Renal cortex interstitium (tissue), 11 donors: Measurements from ENCODE around the gene PEX14. TPM values are rescaled to one million over a fixed set of nuclear protein-coding genes. Genes with fewer than 3 reads are reported as not detected.
"Not testable (repeated sequence)": the region's sequence is repeated elsewhere in the genome, so short reads cannot be mapped to it uniquely, and the experiment has no call there.

Experiments used
- DNase-seq, 11 donors: peaks; one replicate each; pipeline ENCODE4 v3.0.0-alpha.2; 2013; ENCODE audit warnings: low read depth in 9 of 11, low spot score in 4 of 11; ENCODE audit errors: extremely low read depth in 1 of 11
- polyA plus RNA-seq, 3 donors: library from polyadenylated mRNA; unstranded; fragments of 120-200 nt; gene quantifications; one replicate each; pipeline ENCODE4 v1.2.1, GENCODE V29; 2013; ENCODE audit not compliant: insufficient read length in 3 of 3

Gene PEX14
- polyA plus RNA-seq, 3 donors: 20.5 to 25.2 (median 24.7) TPM

DNA sequence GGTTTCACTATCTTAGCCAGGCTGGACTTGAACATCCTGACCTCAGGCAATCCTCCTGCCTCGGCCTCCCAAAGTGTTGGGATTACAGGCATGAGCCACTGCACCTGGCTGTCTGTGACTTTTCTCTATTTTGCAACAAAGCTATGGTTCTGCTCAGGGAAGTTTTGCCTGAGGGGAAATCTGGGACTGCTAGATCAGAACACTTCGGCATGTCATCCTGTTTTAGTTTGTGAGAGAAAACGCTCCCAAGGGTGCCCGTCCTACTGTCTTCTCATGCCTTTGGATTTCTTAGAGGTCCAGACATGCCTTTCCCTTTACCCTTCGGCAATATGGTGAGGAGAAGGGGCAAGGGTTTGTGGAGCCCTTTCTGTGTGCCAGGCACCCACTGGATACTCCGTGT lies 30.5 kb upstream of the PEX14 start:
- DNase-seq: no peak

DNA sequence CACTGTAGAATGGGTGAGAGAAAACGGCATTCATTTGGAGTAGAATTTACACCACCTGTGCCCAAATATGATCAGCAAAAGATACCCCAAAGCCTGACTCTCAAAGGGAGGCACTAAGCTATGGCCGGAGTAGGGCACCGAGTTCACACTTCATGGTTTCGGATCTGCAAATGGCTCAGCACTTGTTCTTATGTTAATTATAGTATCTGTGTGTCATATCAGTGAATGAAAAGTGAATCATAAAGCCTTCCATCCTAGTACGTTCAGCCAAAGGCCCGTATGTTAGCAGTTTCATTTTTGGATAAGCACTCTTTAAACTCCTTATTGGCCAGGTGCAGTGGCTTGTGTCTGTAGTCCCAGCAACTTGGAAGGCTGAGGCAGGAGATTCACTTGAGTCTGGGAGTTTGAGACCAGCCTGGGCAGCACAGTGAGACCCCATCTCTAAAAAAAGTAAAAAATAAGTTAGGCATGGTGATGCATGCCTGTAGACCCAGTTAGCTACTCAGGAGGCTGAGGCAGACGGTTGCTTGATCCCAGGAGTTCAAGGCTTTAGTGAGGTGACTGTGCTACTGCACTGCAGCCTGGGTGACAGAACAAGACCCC lies 29.9 kb upstream of the PEX14 start:
- no peak for DNase-seq

DNA sequence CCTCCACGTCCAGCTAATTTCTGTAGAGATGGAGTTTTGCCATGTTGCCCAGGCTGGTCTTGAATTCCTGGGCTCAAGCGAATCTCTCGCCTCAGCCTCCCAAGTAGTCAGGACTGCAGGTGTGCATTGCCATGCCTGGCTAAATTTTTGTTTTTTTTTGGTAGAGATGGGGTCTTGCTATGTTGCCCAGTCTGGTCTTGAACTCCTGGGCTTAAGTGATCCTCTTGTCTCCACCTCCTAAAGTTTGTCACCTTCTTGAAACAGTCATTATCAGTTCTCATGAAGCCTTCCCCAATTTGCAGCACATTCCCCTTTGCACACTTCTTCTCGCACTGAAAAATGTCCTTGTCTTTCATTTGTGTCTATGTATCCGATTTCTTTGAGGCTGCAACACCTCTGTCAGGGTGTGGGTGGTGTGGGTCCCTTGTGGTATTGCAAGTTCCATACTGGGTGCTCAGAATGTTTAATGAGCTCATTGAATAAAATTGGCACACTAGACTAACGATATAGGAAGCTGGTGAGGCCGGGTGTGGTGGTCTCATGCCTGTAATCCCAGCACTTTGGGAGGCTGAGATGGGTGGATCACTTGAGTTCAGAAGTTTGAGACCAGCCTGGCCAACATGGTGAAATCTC lies 27.8 kb upstream of the PEX14 start:
- DNase-seq: no peak

DNA sequence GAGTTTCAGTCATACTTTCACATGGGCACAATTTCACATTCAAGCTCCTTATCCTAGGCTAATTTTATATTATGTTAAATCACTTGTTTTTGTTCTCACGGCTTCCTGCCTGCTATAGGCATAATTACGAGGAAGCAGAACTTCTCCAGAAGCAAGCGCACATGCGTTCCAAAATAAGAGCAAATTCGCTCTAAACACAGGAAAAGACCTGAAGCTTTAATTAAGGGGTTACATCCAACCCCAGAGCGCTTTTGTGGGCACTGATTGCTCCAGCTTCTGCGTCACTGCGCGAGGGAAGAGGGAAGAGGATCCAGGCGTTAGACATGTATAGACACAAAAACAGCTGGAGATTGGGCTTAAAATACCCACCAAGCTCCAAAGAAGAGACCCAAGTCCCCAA lies 25.0 kb upstream of the PEX14 start, which contains the start of gene CORT:
TSS of gene CORT (plus strand) at position 281 of the 400 bp plus-strand sequence. CDS start 193 bp downstream, outside the sequence.
- DNase-seq: no peak

DNA sequence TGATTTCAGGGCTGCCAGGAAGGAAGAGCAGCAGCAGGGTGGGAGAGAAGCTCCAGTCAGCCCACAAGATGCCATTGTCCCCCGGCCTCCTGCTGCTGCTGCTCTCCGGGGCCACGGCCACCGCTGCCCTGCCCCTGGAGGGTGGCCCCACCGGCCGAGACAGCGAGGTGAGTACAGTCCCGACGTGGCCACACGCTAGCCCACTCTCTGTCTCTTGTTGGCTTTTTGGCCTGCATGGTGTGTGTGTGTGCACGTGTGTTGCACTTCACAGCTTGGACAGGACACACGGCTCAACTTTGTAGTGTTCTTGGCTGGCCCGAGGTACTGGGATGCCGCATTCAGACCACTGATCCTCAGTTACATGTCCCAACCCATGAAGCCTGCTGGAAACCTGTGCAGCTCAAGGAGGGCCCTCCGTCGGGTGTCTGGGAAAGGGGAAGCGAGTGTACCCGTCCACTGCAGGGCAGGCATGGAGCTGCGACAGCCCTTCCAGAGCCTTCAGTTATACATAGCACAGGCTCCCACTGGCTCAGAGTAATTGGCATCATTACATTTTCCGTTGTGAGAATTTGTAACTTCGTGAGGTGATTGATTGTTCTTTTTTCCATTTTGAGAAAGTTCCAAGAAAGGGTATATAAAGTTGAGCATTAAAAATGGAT lies 24.5 kb upstream of the PEX14 start:
- no peak for DNase-seq

DNA sequence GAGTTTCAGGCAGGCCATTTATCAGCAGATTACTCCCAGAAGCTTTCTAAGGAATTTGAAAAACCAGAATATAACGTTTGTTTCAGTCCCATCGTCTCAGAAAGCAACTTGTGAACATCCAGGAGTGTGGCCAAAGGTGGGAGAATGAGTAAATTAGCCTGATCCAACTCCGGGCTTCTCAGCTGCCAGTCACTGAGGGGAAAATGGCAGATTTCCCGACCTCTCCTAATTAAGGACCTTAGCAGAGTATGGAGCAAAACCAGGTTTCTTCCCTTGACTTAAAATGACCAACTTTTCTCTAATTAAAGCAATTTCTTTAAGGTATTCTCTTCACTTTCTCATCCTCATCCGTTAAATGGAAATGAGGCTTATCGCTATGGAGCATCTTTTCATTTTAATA lies 23.9 kb upstream of the PEX14 start:
- DNase-seq: no peak

DNA sequence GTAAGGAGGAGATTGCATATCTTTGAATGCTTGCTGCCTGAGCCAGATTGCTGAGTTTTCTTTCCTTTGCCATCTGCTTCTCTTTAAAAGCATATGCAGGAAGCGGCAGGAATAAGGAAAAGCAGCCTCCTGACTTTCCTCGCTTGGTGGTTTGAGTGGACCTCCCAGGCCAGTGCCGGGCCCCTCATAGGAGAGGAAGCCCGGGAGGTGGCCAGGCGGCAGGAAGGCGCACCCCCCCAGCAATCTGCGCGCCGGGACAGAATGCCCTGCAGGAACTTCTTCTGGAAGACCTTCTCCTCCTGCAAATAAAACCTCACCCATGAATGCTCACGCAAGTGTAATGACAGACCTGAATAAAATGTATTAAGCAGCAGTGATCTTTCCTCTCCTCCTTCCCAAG lies 23.5 kb upstream of the PEX14 start:
- DNase-seq: no peak

DNA sequence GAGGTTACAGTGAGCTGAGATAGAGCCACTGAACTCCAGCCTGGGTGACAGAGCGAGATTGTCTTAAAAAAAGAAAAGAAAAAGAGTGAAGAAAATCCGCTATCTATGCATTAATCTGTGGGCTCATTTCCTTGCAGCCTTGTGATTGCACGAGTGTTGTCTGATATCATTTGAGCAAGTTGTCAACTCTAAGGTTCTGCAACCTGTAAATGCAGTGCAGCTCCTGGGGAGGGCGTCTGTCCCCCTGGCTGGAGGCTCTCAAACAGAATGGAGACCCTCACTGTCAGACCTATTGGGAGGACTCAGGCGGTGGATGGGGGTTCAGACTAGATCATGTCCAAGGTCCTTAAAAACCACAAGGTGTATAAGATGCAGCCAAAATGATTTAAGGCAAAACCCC lies 18.7 kb upstream of the PEX14 start:
- DNase-seq: no peak

DNA sequence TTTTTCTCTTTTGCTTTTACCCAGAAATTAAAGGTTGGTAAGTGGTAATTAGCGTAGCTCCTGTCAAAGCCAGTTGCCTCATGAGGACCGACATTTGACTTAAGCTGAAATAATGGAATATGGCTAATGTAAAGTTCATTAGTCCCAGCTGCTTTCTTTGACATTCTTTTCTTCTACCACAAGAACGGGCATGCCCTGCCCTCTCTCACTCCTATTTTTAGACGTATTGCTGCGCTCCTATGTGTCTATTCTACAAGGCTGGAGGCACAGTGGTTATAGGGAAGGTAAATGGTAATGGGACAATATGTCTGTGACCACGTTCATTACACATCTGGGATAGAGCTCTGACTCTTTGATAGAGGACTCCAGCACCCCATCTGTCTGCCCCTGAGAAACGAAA lies 18.1 kb upstream of the PEX14 start:
- no peak for DNase-seq

DNA sequence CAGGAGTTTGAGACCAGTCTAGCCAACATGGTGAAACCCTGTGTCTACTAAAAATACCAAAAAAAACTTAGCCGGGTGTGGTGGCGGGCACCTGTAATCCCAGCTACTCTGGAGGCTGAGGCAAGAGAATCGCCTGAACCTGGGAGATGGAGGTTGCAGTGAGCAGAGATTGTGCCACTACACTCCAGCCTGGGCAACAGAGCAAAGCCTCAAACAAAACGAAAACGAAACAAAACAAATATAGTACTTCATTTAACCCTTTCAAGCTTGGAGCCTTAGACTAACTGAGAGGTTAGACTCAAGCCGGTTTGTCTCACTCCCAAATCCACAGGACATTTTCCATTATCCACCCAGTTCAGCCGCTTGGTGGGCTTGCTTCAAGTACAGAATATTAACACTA lies 17.3 kb upstream of the PEX14 start:
- not testable (repeated sequence) for DNase-seq

DNA sequence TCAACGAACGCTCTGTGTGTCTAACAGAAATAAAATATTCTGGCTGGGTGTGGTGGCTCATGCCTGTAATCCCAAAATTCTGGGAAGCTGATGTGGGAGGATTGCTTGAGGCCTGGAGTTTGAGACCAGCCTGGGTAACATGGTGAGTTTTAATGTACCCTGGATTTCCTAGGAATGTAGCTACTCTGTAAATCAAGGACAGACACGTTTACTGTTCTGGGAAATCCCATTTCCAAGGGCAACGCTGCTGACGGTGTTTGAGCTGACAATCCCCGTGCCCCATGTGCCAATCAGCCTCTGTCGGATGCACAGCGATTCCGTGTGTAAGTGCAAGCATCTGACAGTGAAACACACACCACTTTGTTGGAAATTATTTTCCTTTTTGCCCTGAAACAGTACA lies 16.9 kb upstream of the PEX14 start:
- no peak for DNase-seq

DNA sequence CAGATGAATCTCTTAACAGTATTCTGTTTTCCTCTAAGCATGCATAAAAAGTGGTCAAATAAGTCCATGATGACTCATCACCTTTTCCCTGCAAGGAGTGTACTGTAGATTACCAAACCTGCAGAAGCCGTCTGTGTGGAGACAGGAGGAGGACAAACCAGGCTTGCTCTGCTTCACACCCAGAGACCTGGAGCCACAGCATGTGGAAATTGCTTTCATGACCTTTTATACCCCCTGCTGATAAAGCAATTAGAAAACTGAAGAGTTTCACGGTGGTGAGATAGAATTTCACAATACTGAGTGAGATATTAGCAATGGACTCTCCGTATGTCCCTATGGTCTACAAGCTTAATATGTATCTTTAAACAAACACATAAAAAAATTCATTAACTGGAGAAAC lies 15.6 kb upstream of the PEX14 start:
- DNase-seq: no peak

DNA sequence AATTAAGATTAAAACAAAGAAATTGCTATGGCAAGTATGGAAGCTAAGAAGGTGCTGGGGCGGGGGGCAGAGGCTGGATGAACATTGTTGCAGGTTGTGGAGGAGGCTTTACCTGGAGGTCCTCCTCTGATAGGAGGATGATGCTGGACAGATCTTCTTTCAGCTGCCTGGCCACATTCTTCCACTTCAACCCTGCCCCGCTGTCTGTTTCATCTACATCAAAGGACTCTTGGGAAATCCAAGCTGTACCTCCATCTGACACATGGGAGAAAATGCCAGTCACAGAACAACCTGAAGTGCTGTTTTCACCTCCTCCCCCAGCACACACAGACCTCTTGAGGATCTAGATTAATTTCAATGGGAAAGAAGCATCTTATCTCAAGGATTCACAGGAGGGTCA lies 7.7 kb upstream of the PEX14 start:
- DNase-seq: no peak

DNA sequence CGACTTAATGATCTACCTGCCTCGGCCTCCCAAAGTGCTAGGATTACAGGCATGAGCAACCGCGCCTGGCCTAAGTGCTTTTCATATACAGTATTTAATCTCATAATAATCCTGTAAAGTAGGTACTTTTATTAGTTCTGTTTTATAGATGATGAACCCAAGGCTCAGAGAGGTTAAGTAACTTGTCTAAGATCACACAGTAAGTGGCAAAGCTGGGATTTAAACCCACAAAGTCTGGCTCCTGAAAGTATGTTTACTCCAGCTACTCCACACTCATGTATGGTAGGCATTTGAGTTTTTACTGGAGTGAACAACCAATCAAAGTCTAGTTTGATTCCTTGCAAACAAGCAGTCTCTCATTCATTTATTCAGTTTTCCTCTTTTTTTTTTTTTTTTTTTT lies 4.7 kb upstream of the PEX14 start:
- DNase-seq: no peak

DNA sequence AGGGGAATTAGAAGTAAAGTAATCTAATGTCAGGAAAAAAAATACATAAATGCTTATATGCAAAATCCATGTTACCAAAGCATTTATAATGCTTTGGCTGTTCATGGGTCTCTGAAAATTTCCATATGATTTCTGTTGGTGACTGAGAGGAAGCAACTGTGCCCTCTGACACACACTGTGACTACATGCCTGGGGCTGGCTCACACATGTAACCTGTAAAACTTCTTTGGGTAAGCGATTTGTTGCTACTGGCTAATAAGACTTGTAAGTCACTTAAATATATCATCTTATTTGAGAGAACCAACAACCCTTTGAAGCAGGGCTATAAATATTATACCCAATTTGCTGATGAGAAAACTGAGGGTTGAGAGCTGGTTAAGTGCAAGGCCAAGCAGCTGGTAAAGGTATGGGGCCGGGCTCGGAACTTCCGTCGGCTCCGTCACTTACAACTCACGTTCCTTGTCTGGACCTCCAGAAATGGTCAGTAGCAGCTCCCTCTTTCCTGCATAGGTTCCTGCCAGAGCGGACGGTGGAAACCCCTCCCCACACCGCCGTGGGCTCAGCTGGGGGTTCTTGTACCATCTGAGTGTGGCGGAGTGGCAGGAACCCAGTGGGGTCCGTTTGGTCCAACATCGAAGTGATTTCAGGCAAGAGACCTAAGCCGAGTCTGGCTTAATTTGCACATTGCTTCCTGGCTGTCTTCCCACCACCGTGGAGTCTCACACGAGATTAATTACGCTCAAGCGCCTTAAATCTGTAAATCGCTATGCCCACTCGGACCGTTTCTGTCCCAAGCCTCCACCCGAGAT lies 3.1 kb upstream of the PEX14 start:
- no peak for DNase-seq

DNA sequence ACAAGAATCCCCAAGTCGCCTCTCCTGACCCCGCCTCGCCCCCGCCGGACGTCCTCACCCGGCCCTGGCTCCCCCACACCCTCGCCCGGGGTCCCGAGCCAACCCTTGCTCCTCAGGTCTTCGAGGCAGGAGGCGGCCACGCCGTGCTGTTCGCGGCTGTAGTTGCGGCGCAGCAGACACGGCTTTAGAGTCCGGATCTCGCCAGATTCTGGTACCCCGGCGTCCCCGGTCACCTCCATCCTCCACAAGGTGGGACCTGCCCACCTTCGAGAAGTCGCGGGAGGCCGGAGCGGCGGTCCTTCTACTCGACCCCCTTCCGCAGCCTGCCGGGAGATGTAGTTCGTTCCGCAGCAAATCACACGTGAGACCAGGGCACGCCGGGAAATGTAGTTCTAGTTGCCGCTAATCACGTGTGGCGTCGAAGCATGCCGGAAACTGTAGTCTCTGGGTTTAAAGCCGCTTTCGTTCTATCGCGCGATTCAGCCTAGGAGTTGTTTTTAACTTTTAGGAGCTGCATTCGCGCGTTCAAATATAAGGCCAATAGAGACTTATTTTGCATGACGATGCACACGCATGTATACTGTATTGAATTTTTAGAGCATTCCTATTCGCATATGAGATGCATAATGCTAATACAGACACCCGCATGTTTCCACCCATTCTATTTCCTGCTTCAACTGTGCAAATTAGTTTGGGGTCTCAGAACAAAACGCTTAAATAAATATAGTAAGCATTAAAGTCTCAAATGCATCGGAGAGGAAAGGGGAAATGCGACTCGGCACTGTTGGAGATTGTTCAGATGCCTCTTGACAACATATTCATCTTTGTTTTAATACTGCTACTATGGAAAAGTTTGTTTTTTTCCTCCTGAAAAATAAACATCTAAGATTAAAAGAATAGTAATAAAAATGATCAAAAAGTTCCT lies 2.3 kb upstream of the PEX14 start, which contains the start of gene DFFA:
TSS of gene DFFA (minus strand) at position 310 of the 925 bp plus-strand sequence. CDS start at position 239, 71 bp downstream.
- peak; percentile 88 to 98 (median 94) for DNase-seq

DNA sequence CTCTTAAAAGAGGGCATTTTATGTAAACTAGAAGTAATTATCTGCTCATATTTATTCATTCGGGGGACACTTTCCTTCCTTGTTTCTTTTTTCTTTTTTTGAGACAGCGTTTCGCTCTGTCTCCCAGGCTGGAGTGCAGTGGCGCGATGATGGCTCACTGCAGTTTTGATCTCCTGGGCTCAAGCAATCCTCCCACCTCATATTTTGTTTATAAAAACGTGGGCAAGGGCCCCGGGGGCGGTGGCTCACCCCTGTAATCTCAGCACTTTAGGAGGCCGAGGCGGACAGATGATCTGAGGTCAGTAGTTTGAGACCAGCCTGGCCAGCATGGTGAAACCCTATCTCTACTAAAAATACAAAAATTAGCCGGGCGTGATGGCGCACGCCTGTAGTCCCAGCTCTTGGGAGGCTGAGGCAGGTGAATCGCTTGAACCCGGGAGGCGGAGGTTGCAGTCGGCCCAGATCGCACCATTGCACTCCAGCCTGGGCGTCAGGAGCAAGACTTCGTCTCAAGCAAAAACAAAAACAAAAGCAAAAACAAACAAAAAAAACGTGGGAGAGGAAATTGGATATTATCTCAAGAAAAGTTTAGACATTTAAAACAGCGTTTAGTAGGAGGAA lies 1.5 kb upstream of the PEX14 start:
- DNase-seq: peak in 1 of 11 donors; percentile 18

DNA sequence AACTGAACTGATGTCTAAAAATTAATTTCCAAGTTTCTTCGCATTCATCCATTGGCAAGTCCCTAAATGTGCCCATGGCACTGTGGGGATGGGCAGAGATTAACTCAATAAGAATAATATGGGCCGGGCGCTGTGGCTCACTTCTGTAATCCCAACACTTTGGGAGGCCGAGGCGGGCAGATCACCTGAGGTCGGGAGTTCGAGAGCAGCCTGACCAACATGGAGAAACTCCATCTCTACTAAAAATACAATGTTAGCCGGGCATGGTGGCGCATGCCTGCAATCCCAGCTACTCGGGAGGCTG lies 489 bp upstream of the PEX14 start:
- DNase-seq: not testable (repeated sequence)
